A673 (cell line): ENCODE measurements around the gene SREBF2.

Experiments
- EZH2 ChIP-seq: fragments of 200-600 bp; sonication (generic); IDR thresholded peaks from 2 replicates; pipeline ENCODE4 v1.6.1; 2017; ENCODE audit warnings: borderline replicate concordance, low read depth, mild to moderate bottlenecking, mixed read lengths, antibody characterized with exemption, low read length; ENCODE audit not compliant: poor library complexity, severe bottlenecking
- TF ChIP-seq, protein P1 (sequence below): fragments of 300-800, 200-600 bp; sonication (generic); conservative IDR thresholded peaks from 2 replicates; pipeline ENCODE4 v1.5.1; 2017; ENCODE audit warnings: low read depth, mild to moderate bottlenecking, antibody characterized with exemption, low read length, moderate library complexity, mixed read lengths

DNA sequence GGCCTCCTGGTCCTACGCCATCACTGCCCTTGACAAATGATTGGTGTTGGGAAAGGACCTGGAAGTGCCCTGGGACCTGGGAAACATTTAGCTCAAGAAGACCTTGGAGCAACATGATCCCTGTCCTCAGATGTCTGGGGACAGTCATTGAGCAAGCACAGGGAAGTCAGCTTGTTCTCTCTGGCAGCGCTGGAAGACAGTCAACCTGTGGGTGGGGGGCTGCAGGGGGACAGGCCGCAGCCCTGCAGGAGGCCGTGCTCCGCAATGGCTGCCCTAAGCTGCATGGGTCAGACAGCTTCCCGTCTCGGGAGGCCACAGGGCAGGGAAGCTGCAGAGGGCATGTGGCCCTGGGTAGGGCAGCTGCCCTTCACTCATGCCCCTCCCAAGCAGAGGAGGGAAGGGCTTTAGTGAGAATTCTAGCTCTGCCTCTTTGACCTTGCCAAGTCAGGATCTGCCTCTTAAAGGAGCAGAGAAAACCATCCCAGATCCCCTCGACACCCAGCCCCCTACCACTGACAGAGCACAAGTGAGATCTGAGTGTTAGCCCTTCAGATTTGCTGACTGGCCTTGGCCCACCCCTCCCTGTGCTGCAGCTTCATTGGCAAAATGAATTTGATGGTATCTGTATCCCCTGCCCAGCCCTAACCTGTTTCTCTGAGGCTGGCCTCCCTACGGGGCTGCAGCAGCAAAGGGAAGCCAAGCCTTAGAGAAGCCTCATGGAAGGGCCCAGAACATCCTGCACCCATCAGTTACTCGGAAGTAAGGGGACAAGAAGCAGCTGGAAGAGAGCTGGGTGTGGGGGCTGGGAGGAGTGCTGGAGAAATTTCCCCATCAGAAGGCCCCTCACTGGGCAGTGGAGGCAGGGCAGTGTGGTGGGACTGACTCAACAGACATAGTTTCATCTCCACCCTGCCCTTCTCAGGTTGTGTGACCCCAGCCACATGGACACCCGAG, 6.2 kb upstream of the SREBF2 start:
- no peak for TF ChIP-seq EZH2
- TF ChIP-seq, protein P1, sequence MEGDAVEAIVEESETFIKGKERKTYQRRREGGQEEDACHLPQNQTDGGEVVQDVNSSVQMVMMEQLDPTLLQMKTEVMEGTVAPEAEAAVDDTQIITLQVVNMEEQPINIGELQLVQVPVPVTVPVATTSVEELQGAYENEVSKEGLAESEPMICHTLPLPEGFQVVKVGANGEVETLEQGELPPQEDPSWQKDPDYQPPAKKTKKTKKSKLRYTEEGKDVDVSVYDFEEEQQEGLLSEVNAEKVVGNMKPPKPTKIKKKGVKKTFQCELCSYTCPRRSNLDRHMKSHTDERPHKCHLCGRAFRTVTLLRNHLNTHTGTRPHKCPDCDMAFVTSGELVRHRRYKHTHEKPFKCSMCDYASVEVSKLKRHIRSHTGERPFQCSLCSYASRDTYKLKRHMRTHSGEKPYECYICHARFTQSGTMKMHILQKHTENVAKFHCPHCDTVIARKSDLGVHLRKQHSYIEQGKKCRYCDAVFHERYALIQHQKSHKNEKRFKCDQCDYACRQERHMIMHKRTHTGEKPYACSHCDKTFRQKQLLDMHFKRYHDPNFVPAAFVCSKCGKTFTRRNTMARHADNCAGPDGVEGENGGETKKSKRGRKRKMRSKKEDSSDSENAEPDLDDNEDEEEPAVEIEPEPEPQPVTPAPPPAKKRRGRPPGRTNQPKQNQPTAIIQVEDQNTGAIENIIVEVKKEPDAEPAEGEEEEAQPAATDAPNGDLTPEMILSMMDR = no peak
